Smooth muscle cell (in vitro differentiated cells): Measurements from ENCODE around the gene ABCC1. TPM values are rescaled to one million over a fixed set of nuclear protein-coding genes. Genes with fewer than 3 reads are reported as not detected.
A peak's percentile ranks its signal among the peaks of the same experiment; 100 is the strongest.

ENCODE experiments used
- DNase-seq: peaks from one replicate; lab custom pipeline; 2025; ENCODE audit not compliant: unreplicated experiment; lab: John Stamatoyannopoulos, UW
- H2AFZ ChIP-seq: fragments of 200-600 bp; sonication (generic); 2 replicates; pipeline ENCODE4 v1.6.0; 2016; ENCODE audit warnings: antibody characterized with exemption, low read depth, mild to moderate bottlenecking
- H3F3A ChIP-seq: fragments of 200-600 bp; sonication (generic); 2 replicates; pipeline ENCODE4 v1.6.0; 2017; ENCODE audit warnings: antibody characterized with exemption, low read depth
- H3K27ac ChIP-seq: fragments of 200-600 bp; sonication (generic); 2 replicates; pipeline ENCODE4 v1.5.1; 2016; ENCODE audit warnings: low read depth, mild to moderate bottlenecking
- H3K27me3 ChIP-seq: fragments of 200-600 bp; sonication (generic); 2 replicates; pipeline ENCODE4 v1.6.1; 2016; ENCODE audit warnings: low read depth, mild to moderate bottlenecking
- H3K36me3 ChIP-seq: fragments of 200-600 bp; sonication (generic); 2 replicates; pipeline ENCODE4 v1.5.1; 2016; ENCODE audit warnings: low read depth
- H3K4me1 ChIP-seq: fragments of 200-600 bp; sonication (generic); 2 replicates; pipeline ENCODE4 v1.5.1; 2016; ENCODE audit warnings: low read depth
- H3K4me2 ChIP-seq: fragments of 200-600 bp; sonication (generic); 2 replicates; pipeline ENCODE4 v1.6.0; 2016; ENCODE audit warnings: mild to moderate bottlenecking
- H3K4me3 ChIP-seq: fragments of 200-600 bp; sonication (generic); 2 replicates; pipeline ENCODE4 v1.5.1; 2016; ENCODE audit warnings: mild to moderate bottlenecking
- H3K79me2 ChIP-seq: fragments of 200-600 bp; sonication (generic); 2 replicates; pipeline ENCODE4 v1.6.0; 2016; ENCODE audit warnings: low read depth, mild to moderate bottlenecking
- H3K9ac ChIP-seq: fragments of 200-600 bp; sonication (generic); 2 replicates; pipeline ENCODE4 v1.6.0; 2016; ENCODE audit warnings: low read depth
- H3K9me3 ChIP-seq: fragments of 200-600 bp; sonication (generic); replicated peaks from 2 replicates; pipeline ENCODE4 v1.5.1; 2016; ENCODE audit warnings: low read depth
- H4K20me1 ChIP-seq: fragments of 200-600 bp; sonication (generic); 2 replicates; pipeline ENCODE4 v1.6.0; 2016; ENCODE audit warnings: low read depth
- CTCF ChIP-seq: fragments of 200-600 bp; sonication (generic); IDR thresholded peaks from 2 replicates; pipeline ENCODE4 v1.5.1; 2017; ENCODE audit warnings: borderline replicate concordance, mild to moderate bottlenecking, antibody characterized with exemption; ENCODE audit not compliant: insufficient read depth, poor library complexity, severe bottlenecking
- WGBS: methylation state at CpG from one replicate; pipeline ENCODE4 v1.1.7; 2016; ENCODE audit warnings: low lambda C conversion rate; 5-methylcytosine and 5-hydroxymethylcytosine counted together
- polyA plus RNA-seq: library from polyadenylated mRNA; unstranded; fragments of >200 nt; fragmentation: Nextera tagmentation; extraction: Ambion mirVana; gene quantifications from 2 replicates; pipeline ENCODE4 v1.2.1, GENCODE V29; 2016
- total RNA-seq: library from RNA; depleted of rRNA; stranded (reverse); fragments of >200 nt; gene quantifications from 2 replicates; pipeline ENCODE4 v1.2.3, GENCODE V29; 2014

ABCC1 gene
- total and polyA plus RNA-seq, 2 experiments from 2014 or later, result 10.2 to 22.7 TPM

- Histone ChIP-seq H3F3A (no peaks in the 10 kb centered on the region), H3K27ac (no peak overlapping the region), H2AFZ (no peak overlapping the region), H3K4me2 (no peak overlapping the region), H3K27me3 (no peaks in the 10 kb centered on the region), H3K79me2 (peaks cover 6% of the 10 kb centered on the region), H3K4me3 (no peak overlapping the region), H4K20me1 (peaks cover 81% of the 10 kb centered on the region), H3K36me3 (no peaks in the 10 kb centered on the region), H3K9ac (no peak overlapping the region), H3K9me3 (no peaks in the 10 kb centered on the region), H3K4me1 (peaks cover 8% of the 10 kb centered on the region)
- no peak for TF ChIP-seq CTCF
- DNase-seq, result no peak
- WGBS, result 86% methylated on average over 9 of the region's 9 CpGs
Measured at GRCh38 chr16:15993946-15994665, 44.7 kb downstream of the ABCC1 start.

- no peak overlapping the region for H3K4me2 ChIP-seq
- no peaks in the 10 kb centered on the region for H3K9me3 ChIP-seq
- 63% methylated on average over 8 of the region's 8 CpGs for WGBS
- H3K27me3 ChIP-seq, result no peaks in the 10 kb centered on the region
- no peaks in the 10 kb centered on the region for H3F3A ChIP-seq
- DNase-seq, result no peak
- H3K9ac ChIP-seq, result no peak overlapping the region
- peak overlapping the region; percentile 34 for H3K27ac ChIP-seq
- H4K20me1 ChIP-seq, result peaks cover 60% of the 10 kb centered on the region
- no peak overlapping the region for H2AFZ ChIP-seq
- H3K4me3 ChIP-seq, result no peak overlapping the region
- H3K36me3 ChIP-seq, result no peaks in the 10 kb centered on the region
- no peaks in the 10 kb centered on the region for H3K4me1 ChIP-seq
- peaks cover 6% of the 10 kb centered on the region for H3K79me2 ChIP-seq
- no peak for TF ChIP-seq CTCF
Measured at GRCh38 chr16:15996432-15997109, 47.2 kb downstream of the ABCC1 start.

- 100% methylated on average over 1 of the region's 1 CpG for WGBS
Measured at GRCh38 chr16:16000685-16001084, 51.3 kb downstream of the ABCC1 start.

More at GRCh38 chr16:16000685-16001084, 51.3 kb downstream of the ABCC1 start:
- no peaks in the 10 kb centered on the region for H3K4me1 ChIP-seq
- H2AFZ ChIP-seq, result no peak overlapping the region
- no peaks in the 10 kb centered on the region for H3K27me3 ChIP-seq
- DNase-seq, result no peak
- no peak overlapping the region for H3K9ac ChIP-seq
- no peak overlapping the region for H3K4me2 ChIP-seq
- no peaks in the 10 kb centered on the region for H3K36me3 ChIP-seq
- no peak overlapping the region for H3K27ac ChIP-seq
- peaks cover 24% of the 10 kb centered on the region for H4K20me1 ChIP-seq
- no peaks in the 10 kb centered on the region for H3F3A ChIP-seq
- H3K79me2 ChIP-seq, result no peaks in the 10 kb centered on the region
- no peak for TF ChIP-seq CTCF
- no peak overlapping the region for H3K4me3 ChIP-seq
- no peaks in the 10 kb centered on the region for H3K9me3 ChIP-seq
